H1 (cell line): ENCODE data around the gene SHISAL1. TPM values are rescaled to one million over a fixed set of nuclear protein-coding genes. Genes with fewer than 3 reads are reported as not detected.

Source experiments
- CTCF ChIA-PET: fragments of 300-600 bp; sonication (Branson Sonifier 250); formaldehyde crosslinking; loops from one replicate; lab custom pipeline; 2021; ENCODE audit not compliant: partially characterized antibody; lab: Charles Lee
- POLR2A ChIA-PET: fragments of 300-600 bp; sonication (Branson Sonifier 250); formaldehyde crosslinking; loops from one replicate; lab custom pipeline; 2021; ENCODE audit warnings: inconsistent platforms; ENCODE audit not compliant: partially characterized antibody; lab: Charles Lee
- DNase-seq, 2 experiments: peaks; one replicate each; pipeline versions ENCODE4 v3.0.0 to v3.0.0-alpha.2; 2010 to 2022; ENCODE audit warnings: low spot score in 2 of 2, low read depth in 1 of 2, mixed read lengths in 1 of 2
- FAIRE-seq: peaks from 2 replicates; lab custom pipeline; 2011; peaks lifted over from hg19 to GRCh38; lab: Jason Lieb, UNC
- H2AFZ ChIP-seq: 2 replicates; pipeline ENCODE4 v1.8.1; 2012; ENCODE audit warnings: low read length, inconsistent platforms
- H2AK5ac ChIP-seq: 2 replicates; pipeline ENCODE4 v1.6.1; 2013; ENCODE audit warnings: low read depth, low read length
- H2BK120ac ChIP-seq: replicated peaks from 2 replicates; pipeline ENCODE3; 2013; ENCODE audit warnings: low read depth, low read length, inconsistent platforms
- H2BK12ac ChIP-seq: 2 replicates; pipeline ENCODE4 v1.6.1; 2013; ENCODE audit warnings: low read depth, low read length
- H2BK15ac ChIP-seq: 2 replicates; pipeline ENCODE4 v1.6.1; 2013; ENCODE audit warnings: low read length
- H2BK20ac ChIP-seq: 2 replicates; pipeline ENCODE4 v1.6.1; 2013; ENCODE audit warnings: low read length
- H2BK5ac ChIP-seq: 2 replicates; pipeline ENCODE4 v1.6.1; 2013; ENCODE audit warnings: low read depth, low read length
- H3K14ac ChIP-seq: 2 replicates; pipeline ENCODE4 v1.6.1; 2013; ENCODE audit warnings: inconsistent platforms; ENCODE audit not compliant: insufficient read length
- H3K18ac ChIP-seq: 2 replicates; pipeline ENCODE4 v1.6.1; 2013; ENCODE audit warnings: low read length; ENCODE audit errors: extremely low read depth
- H3K23ac ChIP-seq: 2 replicates; pipeline ENCODE4 v1.6.1; 2013; ENCODE audit warnings: inconsistent platforms; ENCODE audit not compliant: insufficient read length
- H3K23me2 ChIP-seq: 2 replicates; pipeline ENCODE4 v1.6.1; 2013; ENCODE audit warnings: low read depth, low read length
- H3K27ac ChIP-seq: 2 replicates; pipeline ENCODE4 v1.6.1; 2011; ENCODE audit warnings: low read depth, low read length, inconsistent platforms
- H3K27me3 ChIP-seq, 4 experiments: replicated peaks in 1 of 4; 1 replicate in 1 of 4; 2 replicates in 3 of 4; pipeline versions ENCODE4 v1.6.1 to v1.8.1; 2011 to 2013; ENCODE audit warnings: low read length in 3 of 4, mild to moderate bottlenecking in 3 of 4, inconsistent platforms in 2 of 4, mixed read lengths in 2 of 4, moderate library complexity in 1 of 4; ENCODE audit not compliant: control insufficient read depth in 3 of 4, insufficient read depth in 3 of 4; ENCODE audit errors: extremely low read depth in 1 of 4
- H3K36me3 ChIP-seq, 4 experiments: 2 replicates each; pipeline versions ENCODE4 v1.6.1 to v1.8.1; 2011 to 2013; ENCODE audit warnings: mild to moderate bottlenecking in 4 of 4, low read length in 3 of 4, moderate library complexity in 2 of 4, control low read depth in 1 of 4, inconsistent platforms in 1 of 4; ENCODE audit not compliant: insufficient read depth in 4 of 4, control insufficient read depth in 2 of 4
- H3K4ac ChIP-seq: replicated peaks from 2 replicates; pipeline ENCODE3; 2013; ENCODE audit warnings: low read length, low read depth, mixed read lengths, inconsistent platforms; ENCODE audit not compliant: insufficient read length
- H3K4me1 ChIP-seq, 4 experiments: replicated peaks in 1 of 4; 1 replicate in 1 of 4; 2 replicates in 3 of 4; pipeline versions ENCODE4 v1.6.1 to v1.8.1; 2011 to 2013; ENCODE audit warnings: low read length in 3 of 4, inconsistent platforms in 2 of 4, mixed read lengths in 1 of 4; ENCODE audit not compliant: insufficient read depth in 4 of 4, control insufficient read depth in 3 of 4
- H3K4me2 ChIP-seq, 2 experiments: 2 replicates each; pipeline versions ENCODE4 v1.6.1 to v1.8.1; 2011 to 2013; ENCODE audit warnings: low read depth in 2 of 2, low read length in 2 of 2, control low read depth in 1 of 2, inconsistent platforms in 1 of 2, mild to moderate bottlenecking in 1 of 2; ENCODE audit not compliant: insufficient read depth in 1 of 2
- H3K4me3 ChIP-seq, 4 experiments: fragments of 200-600, 300-600 bp in 1 of 4; sonication (generic), shearing (Covaris generic), sonication (Bioruptor Twin) in 1 of 4; 2 replicates each; pipeline versions ENCODE4 v1.5.1 to v1.8.1; 2011 to 2016; ENCODE audit warnings: low read length in 4 of 4, low read depth in 3 of 4, control low read depth in 2 of 4, inconsistent platforms in 2 of 4, mild to moderate bottlenecking in 2 of 4, mixed read lengths in 1 of 4, moderate library complexity in 1 of 4; ENCODE audit not compliant: insufficient read depth in 2 of 4; ENCODE audit errors: extremely low read depth in 1 of 4
- H3K56ac ChIP-seq: replicated peaks from 2 replicates; pipeline ENCODE3; 2013; ENCODE audit warnings: low read depth, mild to moderate bottlenecking, mixed read lengths, low read length, inconsistent platforms; ENCODE audit not compliant: insufficient read length
- H3K79me1 ChIP-seq: 2 replicates; pipeline ENCODE4 v1.6.1; 2013; ENCODE audit warnings: low read depth, low read length, control low read depth
- H3K79me2 ChIP-seq, 2 experiments: 2 replicates each; pipeline versions ENCODE4 v1.6.1 to v1.8.1; 2012 to 2013; ENCODE audit warnings: low read length in 2 of 2, mild to moderate bottlenecking in 2 of 2, inconsistent platforms in 1 of 2; ENCODE audit not compliant: insufficient read depth in 2 of 2, control insufficient read depth in 1 of 2
- H3K9ac ChIP-seq, 4 experiments: replicated peaks in 1 of 4; 1 replicate in 1 of 4; 2 replicates in 3 of 4; pipeline versions ENCODE4 v1.6.1 to v1.8.1; 2011 to 2013; ENCODE audit warnings: low read depth in 3 of 4, low read length in 3 of 4, control low read depth in 2 of 4, mild to moderate bottlenecking in 2 of 4, moderate library complexity in 2 of 4, inconsistent platforms in 1 of 4; ENCODE audit errors: extremely low read depth in 1 of 4
- H3K9me3 ChIP-seq, 2 experiments: 2 replicates each; pipeline versions ENCODE4 v1.6.1 to v1.8.1; 2012 to 2013; ENCODE audit warnings: mild to moderate bottlenecking in 2 of 2, moderate library complexity in 2 of 2, control low read depth in 1 of 2, inconsistent platforms in 1 of 2, low read depth in 1 of 2, low read length in 1 of 2, mixed read lengths in 1 of 2; ENCODE audit not compliant: insufficient read depth in 2 of 2
- H4K20me1 ChIP-seq, 2 experiments: replicated peaks in 1 of 2; 2 replicates each; pipeline versions ENCODE3 to v1.8.1; 2011 to 2013; ENCODE audit warnings: inconsistent platforms in 2 of 2, low read length in 2 of 2, mild to moderate bottlenecking in 1 of 2; ENCODE audit not compliant: insufficient read depth in 2 of 2, control insufficient read depth in 1 of 2
- H4K5ac ChIP-seq: 2 replicates; pipeline ENCODE4 v1.6.1; 2013; ENCODE audit warnings: low read length, low read depth, mixed read lengths, inconsistent platforms; ENCODE audit not compliant: insufficient read length
- H4K8ac ChIP-seq: 2 replicates; pipeline ENCODE4 v1.8.0; 2013; ENCODE audit warnings: mild to moderate bottlenecking, moderate library complexity, low read length, inconsistent platforms; ENCODE audit not compliant: insufficient read depth; ENCODE audit errors: extremely low read depth
- H4K91ac ChIP-seq: replicated peaks from 2 replicates; pipeline ENCODE3; 2013; ENCODE audit warnings: low read length, mixed read lengths, inconsistent platforms; ENCODE audit not compliant: insufficient read length
- CHD2 ChIP-seq: IDR thresholded peaks from 2 replicates; pipeline ENCODE4 v1.6.1; 2012; ENCODE audit warnings: low read length, improper control_type of control experiment
- EZH2 ChIP-seq: fragments of 200-600 bp; sonication (generic); IDR thresholded peaks from 2 replicates; pipeline ENCODE4 v1.7.1; 2012; ENCODE audit warnings: low read depth, mild to moderate bottlenecking, moderate library complexity, low read length, inconsistent platforms; ENCODE audit not compliant: severe bottlenecking
- JUND ChIP-seq: IDR thresholded peaks from 2 replicates; pipeline ENCODE4 v1.6.1; 2011; ENCODE audit warnings: mild to moderate bottlenecking, improper control_type of control experiment, low read length
- MAFK ChIP-seq: IDR thresholded peaks from 2 replicates; pipeline ENCODE4 v1.6.1; 2012; ENCODE audit warnings: low read depth, mild to moderate bottlenecking, improper control_type of control experiment, low read length
- POLR2A ChIP-seq, 2 experiments: IDR thresholded peaks; 1 replicate in 1 of 2; 2 replicates in 1 of 2; pipeline ENCODE4 v1.6.1; 2011; ENCODE audit warnings: low read depth in 2 of 2, low read length in 2 of 2, mild to moderate bottlenecking in 2 of 2; ENCODE audit errors: control extremely low read depth in 1 of 2
- SP1 ChIP-seq: IDR thresholded peaks from 2 replicates; pipeline ENCODE4 v1.6.1; 2011; ENCODE audit warnings: low read depth, low read length
- TAF1 ChIP-seq: IDR thresholded peaks from 2 replicates; pipeline ENCODE4 v1.6.1; 2011; ENCODE audit warnings: mild to moderate bottlenecking, low read depth, low read length
- ZNF274 ChIP-seq: IDR thresholded peaks from 2 replicates; pipeline ENCODE4 v1.7.0; 2012; ENCODE audit warnings: low read length, borderline replicate concordance; ENCODE audit errors: extremely low read depth
- WGBS, 2 experiments: shearing (Covaris generic) in 1 of 2; methylation state at CpG; one replicate each; pipeline versions ENCODE4 v1.1.6 to v1.1.7; 2013 to 2015; ENCODE audit warnings: low lambda C conversion rate in 2 of 2, mixed read lengths in 2 of 2, inconsistent platforms in 1 of 2, low coverage in 1 of 2, missing lambda C conversion rate in 1 of 2; ENCODE audit not compliant: insufficient replicate concordance in 2 of 2, insufficient coverage in 1 of 2, insufficient read length in 1 of 2; ENCODE audit errors: extremely low coverage in 1 of 2, missing lambda C conversion rate in 1 of 2; 5-methylcytosine and 5-hydroxymethylcytosine counted together
- polyA plus RNA-seq, 7 experiments: library from polyadenylated mRNA; depleted of rRNA in 3 of 7; stranded (reverse) in 5 of 7; unstranded in 2 of 7; fragments of >200 nt in 5 of 7; fragments of 200-250 nt in 2 of 7; gene quantifications; 1 replicate in 5 of 7; 2 replicates in 1 of 7; 4 replicates in 1 of 7; pipeline versions ENCODE4 v1.2.1 to v1.2.3, GENCODE V29; 2011 to 2013; ENCODE audit warnings: missing spikeins in 2 of 7, mixed read lengths in 2 of 7
- total RNA-seq: library from RNA; stranded (reverse); fragmentation: NEBNext Ultra II Directional; extraction: Animal tissue kit (Norgen Biotek cat#: 25700); gene quantifications from 2 replicates; pipeline ENCODE4 v1.2.1, GENCODE V29; 2021
- TF ChIP-seq, protein P1 (sequence below): IDR thresholded peaks from 2 replicates; pipeline ENCODE4 v1.6.1; 2011; ENCODE audit warnings: low read length, improper control_type of control experiment

SHISAL1 gene
- total and polyA plus RNA-seq, 2 of the 8 experiments (the other 6 are each of a cell fraction or from before 2014, with no cell fraction given), result 3.7 to 5.8 TPM

- no peak for DNase-seq
- no peaks in the 10 kb centered on the region for H3K23me2 ChIP-seq
- no peaks in the 10 kb centered on the region for H3K36me3 ChIP-seq
- no peak overlapping the region for H2BK12ac ChIP-seq
- H2BK20ac ChIP-seq, result no peak overlapping the region
- no peak overlapping the region for H2BK120ac ChIP-seq
- no peak overlapping the region for H3K4me2 ChIP-seq
- no peak overlapping the region for H3K9ac ChIP-seq
- no peak overlapping the region for H3K56ac ChIP-seq
- no peaks in the 10 kb centered on the region for H3K79me1 ChIP-seq
- H3K4me1 ChIP-seq, result peaks cover 0 to 11% (median 6%) of the 10 kb centered on the region in 4 experiments; a peak in 6 of 7 replicates
- no peak overlapping the region for H2BK15ac ChIP-seq
- no peak overlapping the region for H2BK5ac ChIP-seq
- H3K18ac ChIP-seq, result no peak overlapping the region; the same call in 1 of the 2 replicates
- no peaks in the 10 kb centered on the region for H3K9me3 ChIP-seq
- H3K23ac ChIP-seq, result no peak overlapping the region
- FAIRE-seq, result no peak
- H4K91ac ChIP-seq, result no peak overlapping the region
- H4K20me1 ChIP-seq, result no peaks in the 10 kb centered on the region
- ChIA-PET CTCF (no interaction called here), POLR2A (no interaction called here)
- TF ChIP-seq JUND (no peak), ZNF274 (no peak), TAF1 (no peak), EZH2 (no peak), POLR2A (IDR thresholded peaks at IDR 0.05; ENCODE audit: control extremely low read depth in 1 of 2, low read depth in 2 of 2, low read length in 2 of 2) (no peak), SP1 (no peak), MAFK (no peak), CHD2 (no peak)
- TF ChIP-seq, protein P1, sequence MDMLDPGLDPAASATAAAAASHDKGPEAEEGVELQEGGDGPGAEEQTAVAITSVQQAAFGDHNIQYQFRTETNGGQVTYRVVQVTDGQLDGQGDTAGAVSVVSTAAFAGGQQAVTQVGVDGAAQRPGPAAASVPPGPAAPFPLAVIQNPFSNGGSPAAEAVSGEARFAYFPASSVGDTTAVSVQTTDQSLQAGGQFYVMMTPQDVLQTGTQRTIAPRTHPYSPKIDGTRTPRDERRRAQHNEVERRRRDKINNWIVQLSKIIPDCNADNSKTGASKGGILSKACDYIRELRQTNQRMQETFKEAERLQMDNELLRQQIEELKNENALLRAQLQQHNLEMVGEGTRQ, result no peak
- H4K5ac ChIP-seq, result no peak overlapping the region
- no peak overlapping the region for H2AK5ac ChIP-seq
- no peaks in the 10 kb centered on the region for H3K27me3 ChIP-seq
- 91% methylated on average over 9 of the region's 9 CpGs; no CpG with 5 or more reads in 1 of the 2 experiments for WGBS, 2 experiments
- no peak overlapping the region for H2AFZ ChIP-seq
- H3K79me2 ChIP-seq, result no peaks in the 10 kb centered on the region
- H3K27ac ChIP-seq, result no peak overlapping the region
- no peak overlapping the region for H3K14ac ChIP-seq
- H4K8ac ChIP-seq, result no peak overlapping the region
- no peak overlapping the region for H3K4me3 ChIP-seq
- H3K4ac ChIP-seq, result no peak overlapping the region
These were observed 33.7 kb downstream of the SHISAL1 start for GRCh38 chr22:44279069-44279360.
